Lower lobe of right lung (tissue), 2 donors: Measurements from ENCODE around the gene STX1A. TPM values are rescaled to one million over a fixed set of nuclear protein-coding genes. Genes with fewer than 3 reads are reported as not detected.

ENCODE experiments used
- ATAC-seq, 2 donors: fragments of 200-7000 bp; cut with Tn5 transposase; one replicate each; pipeline ENCODE4 v1.9.1; 2020 to 2022; ENCODE audit warnings: mild to moderate bottlenecking in 2 of 2, moderate library complexity in 2 of 2
- DNase-seq: peaks from one replicate; pipeline ENCODE4 v3.0.0-alpha.2; 2020
- H3K27ac ChIP-seq: fragments of 200-600 bp; one replicate; pipeline ENCODE4 v1.8.0; 2022
- H3K27me3 ChIP-seq: fragments of 200-600 bp; one replicate; pipeline ENCODE4 v1.8.0; 2022; ENCODE audit warnings: low read depth
- H3K36me3 ChIP-seq: fragments of 200-600 bp; one replicate; pipeline ENCODE4 v1.8.0; 2022; ENCODE audit warnings: mild to moderate bottlenecking
- H3K4me1 ChIP-seq: fragments of 200-600 bp; one replicate; pipeline ENCODE4 v1.8.0; 2022
- H3K4me3 ChIP-seq: fragments of 200-600 bp; one replicate; pipeline ENCODE4 v1.8.0; 2022; ENCODE audit warnings: mild to moderate bottlenecking
- H3K9me3 ChIP-seq: fragments of 200-600 bp; one replicate; pipeline ENCODE4 v1.8.0; 2022
- intact Hi-C: fragments of 100-400 bp; cut with DNase I; formaldehyde crosslinking; loops from one replicate; pipeline ENCODE4 v1.11.0; 2022
- total RNA-seq: library from RNA; stranded (reverse); fragmentation: NEBNext Ultra II Directional; extraction: Animal tissue kit (Norgen Biotek cat#: 25700); gene quantifications from one replicate; pipeline ENCODE4 v1.2.1, GENCODE V29; 2021
- TF ChIP-seq, protein P1 (sequence below): fragments of 200-600 bp; IDR thresholded peaks from one replicate; pipeline ENCODE4 v1.8.0; 2022; ENCODE audit warnings: antibody characterized with exemption, mild to moderate bottlenecking
- donor health status: DM: no; HTN: yes; CAD: no; lungs with severe emphysema.

The STX1A gene
- total RNA-seq, 1 donor from 2014 or later: 6.6 TPM

DNA sequence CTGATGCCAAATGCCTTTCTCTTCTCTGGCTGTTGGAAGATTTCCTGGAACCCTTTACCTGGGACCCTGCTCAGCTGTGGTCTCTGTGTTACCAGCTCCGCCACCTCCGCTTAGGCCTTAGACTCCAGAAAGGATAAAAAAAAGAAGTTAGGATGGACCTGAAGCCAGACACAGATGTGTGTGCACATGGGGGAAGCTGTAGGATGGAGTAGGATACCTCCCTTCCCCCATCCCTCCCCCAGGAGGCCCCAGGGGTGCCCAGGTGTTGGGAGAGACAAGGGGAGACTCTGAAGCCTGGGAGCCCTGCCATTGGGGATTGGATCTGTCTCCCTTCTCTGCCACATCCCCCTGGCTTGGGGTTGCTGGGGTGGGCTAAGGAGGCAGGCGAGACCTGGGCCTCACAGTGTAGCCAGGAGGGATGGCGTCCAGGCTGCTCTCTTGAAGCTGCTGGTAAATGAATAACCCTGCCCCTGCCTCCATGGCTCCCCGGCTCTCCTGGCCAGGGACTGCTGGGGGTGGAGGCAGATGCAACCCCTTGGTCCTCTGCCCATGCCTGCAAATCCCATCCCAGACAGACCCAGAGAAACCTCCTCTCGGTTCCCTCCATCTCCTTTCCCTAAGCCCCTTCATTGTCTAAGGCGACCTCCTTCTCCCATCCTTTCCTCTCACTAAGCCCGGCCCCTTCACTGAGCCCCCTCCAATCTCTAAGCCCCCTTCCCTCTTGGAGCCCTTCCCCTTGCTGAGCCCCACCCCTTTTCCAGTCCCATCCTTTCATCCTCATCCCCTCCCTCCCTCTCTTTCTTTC lies 42.6 kb upstream of the STX1A start:
- Histone ChIP-seq H3K36me3 (no peaks in the 10 kb centered on the region), H3K9me3 (no peaks in the 10 kb centered on the region), H3K4me3 (no peak overlapping the region), H3K27ac (no peak overlapping the region), H3K27me3 (no peaks in the 10 kb centered on the region), H3K4me1 (no peaks in the 10 kb centered on the region)
- DNase-seq (no peak), ATAC-seq (peak in 1 of 2 donors; percentile 21)
- TF ChIP-seq, protein P1, sequence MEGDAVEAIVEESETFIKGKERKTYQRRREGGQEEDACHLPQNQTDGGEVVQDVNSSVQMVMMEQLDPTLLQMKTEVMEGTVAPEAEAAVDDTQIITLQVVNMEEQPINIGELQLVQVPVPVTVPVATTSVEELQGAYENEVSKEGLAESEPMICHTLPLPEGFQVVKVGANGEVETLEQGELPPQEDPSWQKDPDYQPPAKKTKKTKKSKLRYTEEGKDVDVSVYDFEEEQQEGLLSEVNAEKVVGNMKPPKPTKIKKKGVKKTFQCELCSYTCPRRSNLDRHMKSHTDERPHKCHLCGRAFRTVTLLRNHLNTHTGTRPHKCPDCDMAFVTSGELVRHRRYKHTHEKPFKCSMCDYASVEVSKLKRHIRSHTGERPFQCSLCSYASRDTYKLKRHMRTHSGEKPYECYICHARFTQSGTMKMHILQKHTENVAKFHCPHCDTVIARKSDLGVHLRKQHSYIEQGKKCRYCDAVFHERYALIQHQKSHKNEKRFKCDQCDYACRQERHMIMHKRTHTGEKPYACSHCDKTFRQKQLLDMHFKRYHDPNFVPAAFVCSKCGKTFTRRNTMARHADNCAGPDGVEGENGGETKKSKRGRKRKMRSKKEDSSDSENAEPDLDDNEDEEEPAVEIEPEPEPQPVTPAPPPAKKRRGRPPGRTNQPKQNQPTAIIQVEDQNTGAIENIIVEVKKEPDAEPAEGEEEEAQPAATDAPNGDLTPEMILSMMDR: no peak
- intact Hi-C loops: no loop called here

- TF ChIP-seq, protein P1: no peak
- Histone ChIP-seq H3K4me3 (no peak overlapping the region), H3K9me3 (no peaks in the 10 kb centered on the region), H3K27me3 (no peaks in the 10 kb centered on the region), H3K27ac (no peak overlapping the region), H3K4me1 (no peaks in the 10 kb centered on the region), H3K36me3 (no peaks in the 10 kb centered on the region)
- intact Hi-C loops: no loop called here
- DNase-seq (no peak), ATAC-seq (no peak)
These were observed 39.2 kb upstream of the STX1A start for GRCh38 chr7:73758581-73759138.

GRCh38 chr7:73749931-73750776 lies 30.7 kb upstream of the STX1A start:
- Histone ChIP-seq H3K4me1 (no peaks in the 10 kb centered on the region), H3K4me3 (no peak overlapping the region), H3K27me3 (no peaks in the 10 kb centered on the region), H3K27ac (no peak overlapping the region), H3K9me3 (no peaks in the 10 kb centered on the region), H3K36me3 (no peaks in the 10 kb centered on the region)
- TF ChIP-seq, protein P1: no peak
- DNase-seq: no peak
- ATAC-seq: no peak
- intact Hi-C loops: no loop called here

DNA sequence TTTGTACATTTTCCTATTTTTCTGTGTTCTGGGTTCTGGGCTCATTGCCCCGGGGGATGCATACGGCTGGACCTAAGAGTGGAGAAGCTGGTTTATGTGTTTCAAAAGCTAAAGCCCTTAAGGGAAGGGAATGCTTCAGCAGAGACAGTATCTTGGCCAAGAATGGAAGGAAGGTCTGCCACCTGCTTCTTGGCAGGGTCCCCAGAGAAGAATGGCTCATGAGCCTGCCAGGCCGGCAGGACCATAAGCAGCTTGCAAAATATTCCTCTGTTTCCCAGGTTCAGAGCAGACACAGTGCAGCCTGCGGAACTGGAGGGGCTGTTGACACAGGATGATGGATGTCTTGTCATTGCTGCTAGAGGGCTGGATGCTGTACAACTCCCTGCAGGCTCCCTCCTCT lies 26.9 kb upstream of the STX1A start:
- intact Hi-C loops: no loop called here
- Histone ChIP-seq H3K4me1 (peaks cover 8% of the 10 kb centered on the region), H3K27ac (no peak overlapping the region), H3K36me3 (no peaks in the 10 kb centered on the region), H3K27me3 (no peaks in the 10 kb centered on the region), H3K9me3 (no peaks in the 10 kb centered on the region), H3K4me3 (no peak overlapping the region)
- TF ChIP-seq, protein P1: no peak
- ATAC-seq (no peak), DNase-seq (no peak)

GRCh38 chr7:73742753-73743641 lies 23.5 kb upstream of the STX1A start:
- peak; percentile 79 to 81 for ATAC-seq
- Histone ChIP-seq H3K36me3 (no peaks in the 10 kb centered on the region), H3K9me3 (no peaks in the 10 kb centered on the region), H3K27ac (peak overlapping the region; percentile 88), H3K4me3 (no peak overlapping the region), H3K4me1 (peaks cover 9% of the 10 kb centered on the region), H3K27me3 (no peaks in the 10 kb centered on the region)
- peak; percentile 96 for DNase-seq
- TF ChIP-seq, protein P1: no peak
- intact Hi-C loops: no loop called here
